ENCODE measurements around the gene CYTH3. TPM values are rescaled to one million over a fixed set of nuclear protein-coding genes. Genes with fewer than 3 reads are reported as not detected.

The CYTH3 gene
- total and polyA plus RNA-seq, 9 donors = 14.8 to 29.6 (median 18.9) TPM

DNA sequence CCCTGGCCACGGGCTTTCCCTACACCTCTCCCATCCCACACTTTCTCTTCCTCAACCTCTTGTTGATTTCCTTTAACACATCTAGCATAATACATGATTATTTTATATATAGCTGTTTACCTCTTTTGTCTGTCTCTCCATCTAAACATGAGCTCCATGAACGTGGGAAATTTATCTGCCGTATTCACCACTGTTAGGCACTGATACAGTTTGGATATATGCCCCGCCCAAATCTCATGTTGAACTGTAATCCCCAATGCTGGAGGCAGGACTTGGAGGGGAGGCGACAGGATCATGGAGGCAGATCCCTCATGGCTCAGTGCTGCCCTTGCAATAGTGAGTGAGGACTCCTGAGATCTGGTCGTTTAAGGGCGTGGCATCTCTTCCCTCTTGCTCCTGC lies 5.7 kb downstream of the CYTH3 start:
- DNase-seq = no peak
- Histone ChIP-seq H3K9me3 (no peaks in the 10 kb centered on the region), H3K4me1 (ENCODE audit: insufficient read depth) (peaks cover 4% of the 10 kb centered on the region), H3K27ac (no peak overlapping the region), H3K36me3 (no peaks in the 10 kb centered on the region), H3K27me3 (no peaks in the 10 kb centered on the region), H3K4me3 (no peak overlapping the region)
- intact Hi-C loops (cut with DNase I) = no loop called here
- TF ChIP-seq EP300 (IDR thresholded peaks at IDR 0.05) (no peak), POLR2A (IDR thresholded peaks at IDR 0.05) (no peak)
- TF ChIP-seq, protein P1, sequence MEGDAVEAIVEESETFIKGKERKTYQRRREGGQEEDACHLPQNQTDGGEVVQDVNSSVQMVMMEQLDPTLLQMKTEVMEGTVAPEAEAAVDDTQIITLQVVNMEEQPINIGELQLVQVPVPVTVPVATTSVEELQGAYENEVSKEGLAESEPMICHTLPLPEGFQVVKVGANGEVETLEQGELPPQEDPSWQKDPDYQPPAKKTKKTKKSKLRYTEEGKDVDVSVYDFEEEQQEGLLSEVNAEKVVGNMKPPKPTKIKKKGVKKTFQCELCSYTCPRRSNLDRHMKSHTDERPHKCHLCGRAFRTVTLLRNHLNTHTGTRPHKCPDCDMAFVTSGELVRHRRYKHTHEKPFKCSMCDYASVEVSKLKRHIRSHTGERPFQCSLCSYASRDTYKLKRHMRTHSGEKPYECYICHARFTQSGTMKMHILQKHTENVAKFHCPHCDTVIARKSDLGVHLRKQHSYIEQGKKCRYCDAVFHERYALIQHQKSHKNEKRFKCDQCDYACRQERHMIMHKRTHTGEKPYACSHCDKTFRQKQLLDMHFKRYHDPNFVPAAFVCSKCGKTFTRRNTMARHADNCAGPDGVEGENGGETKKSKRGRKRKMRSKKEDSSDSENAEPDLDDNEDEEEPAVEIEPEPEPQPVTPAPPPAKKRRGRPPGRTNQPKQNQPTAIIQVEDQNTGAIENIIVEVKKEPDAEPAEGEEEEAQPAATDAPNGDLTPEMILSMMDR (IDR thresholded peaks at IDR 0.05) = no peak
- 91 to 95% (median 92%) methylated on average over 7 of the region's 7 CpGs for WGBS, 3 donors

DNA sequence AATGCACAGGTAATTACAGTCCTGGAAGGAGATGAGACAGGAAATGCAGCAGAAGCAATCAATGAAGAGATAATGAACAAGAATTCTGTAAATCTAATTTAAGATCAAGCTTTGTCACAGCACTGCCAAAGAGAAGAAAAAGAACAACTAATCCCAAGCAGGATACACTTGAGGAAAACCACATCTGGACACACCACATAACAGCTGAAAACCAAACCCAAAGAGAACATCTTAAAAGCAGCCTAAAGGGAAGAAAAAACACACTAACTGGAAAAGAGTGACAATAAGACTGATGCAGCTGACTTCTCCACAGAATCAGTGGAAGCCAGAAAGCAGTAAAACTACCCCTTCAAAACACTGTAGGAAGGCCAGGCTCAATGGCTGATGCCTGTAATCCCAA lies 10.2 kb downstream of the CYTH3 start:
- Histone ChIP-seq H3K4me1 (ENCODE audit: insufficient read depth) (peaks cover 15% of the 10 kb centered on the region), H3K27ac (no peak overlapping the region)
- no peak for TF ChIP-seq EP300 (IDR thresholded peaks at IDR 0.05)
- TF ChIP-seq POLR2A (IDR thresholded peaks at IDR 0.05) = no peak
- TF ChIP-seq, protein P1 (IDR thresholded peaks at IDR 0.05) = no peak

DNA sequence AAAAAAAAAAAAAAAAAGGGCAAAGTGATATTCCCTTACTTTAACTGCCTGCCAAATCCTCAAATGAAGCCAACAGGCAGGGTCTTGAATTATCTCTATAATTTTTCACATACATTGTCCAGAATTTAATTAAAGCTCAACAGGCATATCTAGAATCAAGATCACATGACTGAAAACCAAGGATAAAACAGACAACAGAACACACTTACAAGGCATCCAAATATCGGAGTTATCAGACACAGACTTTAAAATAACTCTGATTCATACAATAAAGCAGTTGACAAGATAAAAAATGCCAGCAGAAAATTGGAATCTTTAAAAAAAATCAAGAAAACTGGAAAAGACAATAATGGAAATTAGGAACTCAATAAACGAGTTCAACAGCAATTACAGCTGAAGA lies 10.7 kb downstream of the CYTH3 start:
- no peaks in the 10 kb centered on the region for H3K27me3 ChIP-seq
- TF ChIP-seq POLR2A (IDR thresholded peaks at IDR 0.05) (no peak), EP300 (IDR thresholded peaks at IDR 0.05) (no peak)
- TF ChIP-seq, protein P1 (IDR thresholded peaks at IDR 0.05) = no peak
- intact Hi-C loops (cut with DNase I) = no loop called here
- peaks cover 15% of the 10 kb centered on the region for H3K4me1 ChIP-seq (ENCODE audit: insufficient read depth)
- 75 to 78% (median 76%) methylated on average over 2 of the region's 2 CpGs for WGBS, 3 donors
- no peak overlapping the region for H3K4me3 ChIP-seq
- no peak overlapping the region for H3K27ac ChIP-seq
- H3K36me3 ChIP-seq = no peaks in the 10 kb centered on the region
- H3K9me3 ChIP-seq = no peaks in the 10 kb centered on the region
- no peak for DNase-seq

More for the DNA sequence above, 10.2 kb downstream of the CYTH3 start:
- no peak for DNase-seq
- no peaks in the 10 kb centered on the region for H3K36me3 ChIP-seq
- intact Hi-C loops (cut with DNase I) = no loop called here
- no peaks in the 10 kb centered on the region for H3K9me3 ChIP-seq
- H3K4me3 ChIP-seq = no peak overlapping the region
- H3K27me3 ChIP-seq = no peaks in the 10 kb centered on the region

DNA sequence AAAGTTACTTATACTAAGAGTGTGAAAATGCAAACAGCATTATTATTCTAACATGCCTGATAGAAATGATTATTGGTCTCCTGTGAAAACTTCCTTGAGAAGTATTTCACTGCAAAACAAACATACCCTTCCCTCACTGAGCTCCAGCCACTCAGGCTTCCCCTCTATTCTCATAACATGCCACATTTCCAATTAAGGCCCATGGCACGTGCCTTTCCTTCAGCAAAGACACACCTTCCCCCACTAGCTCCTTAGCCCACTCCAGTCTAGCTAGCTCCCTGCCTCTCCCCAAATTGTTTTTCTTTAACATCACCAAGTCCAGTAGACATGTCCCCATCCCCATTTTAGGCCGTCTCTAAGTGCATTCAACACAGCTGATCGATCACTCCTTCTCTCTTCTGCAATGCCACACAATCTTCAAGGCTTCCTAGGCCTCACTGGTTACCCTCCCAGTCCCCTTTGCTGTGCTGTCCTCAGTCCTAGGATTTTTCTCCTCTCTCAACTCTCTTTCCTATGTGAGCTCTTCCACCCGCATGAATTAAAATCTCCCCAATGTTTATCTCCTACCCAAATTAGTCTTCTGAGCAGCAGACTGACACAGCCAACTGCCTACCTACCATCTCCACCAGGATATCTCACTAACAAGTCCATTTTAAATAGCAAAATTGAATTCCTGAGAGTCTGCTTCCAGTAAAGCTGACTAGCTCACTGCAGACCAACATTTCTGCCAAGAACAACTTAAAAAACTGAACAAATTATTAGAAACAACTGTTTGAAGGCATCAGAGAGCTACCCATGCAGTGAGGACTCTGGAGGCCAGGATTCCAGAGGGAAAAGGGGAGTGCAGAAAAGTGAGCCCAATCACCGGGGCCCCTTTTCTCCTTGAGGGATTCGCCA lies 11.9 kb downstream of the CYTH3 start:
- 52 to 63% (median 53%) methylated on average over 6 of the region's 6 CpGs for WGBS, 3 donors
- Histone ChIP-seq H3K27me3 (no peaks in the 10 kb centered on the region), H3K4me1 (ENCODE audit: insufficient read depth) (peaks cover 15% of the 10 kb centered on the region), H3K4me3 (no peak overlapping the region), H3K9me3 (no peaks in the 10 kb centered on the region), H3K27ac (no peak overlapping the region), H3K36me3 (no peaks in the 10 kb centered on the region)
- DNase-seq = peak in 1 of 5 donors; percentile 12
- intact Hi-C loops (cut with DNase I) = no loop called here
- TF ChIP-seq POLR2A (IDR thresholded peaks at IDR 0.05) (no peak), EP300 (IDR thresholded peaks at IDR 0.05) (no peak)
- TF ChIP-seq, protein P1 (IDR thresholded peaks at IDR 0.05) = no peak

All from ovary (tissue), 9 donors.